Neuronal stem cell (in vitro differentiated cells): ENCODE measurements around the gene SPSB1.

Experiments used
- DNase-seq: peaks from one replicate; pipeline ENCODE4 v3.0.0-alpha.2; 2013; ENCODE audit warnings: low spot score
- H2AFZ ChIP-seq: one replicate; pipeline ENCODE4 v1.6.1; 2013; ENCODE audit warnings: mild to moderate bottlenecking, low read length, inconsistent platforms
- H2AK5ac ChIP-seq: 2 replicates; pipeline ENCODE4 v1.6.1; 2013; ENCODE audit warnings: low read depth, mild to moderate bottlenecking, inconsistent platforms, low read length, moderate library complexity, mixed read lengths
- H2BK120ac ChIP-seq: 2 replicates; pipeline ENCODE4 v1.6.1; 2013; ENCODE audit warnings: low read depth, mild to moderate bottlenecking, inconsistent platforms, low read length, moderate library complexity, mixed read lengths
- H2BK12ac ChIP-seq: one replicate; pipeline ENCODE4 v1.6.1; 2013; ENCODE audit warnings: low read length, inconsistent platforms
- H2BK15ac ChIP-seq: 2 replicates; pipeline ENCODE4 v1.6.1; 2013; ENCODE audit warnings: mild to moderate bottlenecking, low read length, inconsistent platforms, mixed read lengths
- H2BK5ac ChIP-seq: one replicate; pipeline ENCODE4 v1.6.1; 2013; ENCODE audit warnings: inconsistent platforms, mild to moderate bottlenecking, low read length, moderate library complexity
- H3K14ac ChIP-seq: one replicate; pipeline ENCODE4 v1.6.1; 2013; ENCODE audit warnings: low read length, inconsistent platforms
- H3K18ac ChIP-seq: 2 replicates; pipeline ENCODE4 v1.6.1; 2013; ENCODE audit warnings: low read length, inconsistent platforms
- H3K23ac ChIP-seq: 2 replicates; pipeline ENCODE4 v1.6.1; 2013; ENCODE audit warnings: low read depth, mild to moderate bottlenecking, mixed read lengths, low read length, inconsistent platforms; ENCODE audit not compliant: poor library complexity
- H3K27ac ChIP-seq: replicated peaks from 3 replicates; pipeline ENCODE4 v1.5.1; 2013; ENCODE audit warnings: low read length, inconsistent platforms
- H3K27me3 ChIP-seq, 3 experiments: 2 replicates each; pipeline ENCODE4 v1.6.1; 2013; ENCODE audit warnings: low read length in 3 of 3, mild to moderate bottlenecking in 2 of 3, inconsistent platforms in 1 of 3, low read depth in 1 of 3, mixed read lengths in 1 of 3, moderate library complexity in 1 of 3; ENCODE audit not compliant: control insufficient read depth in 3 of 3, insufficient read depth in 3 of 3
- H3K36me3 ChIP-seq, 2 donors: replicated peaks in 1 of 2; 2 replicates each; pipeline ENCODE4 v1.6.1; 2013; ENCODE audit warnings: low read length in 2 of 2; ENCODE audit not compliant: control insufficient read depth in 2 of 2, insufficient read depth in 2 of 2
- H3K4ac ChIP-seq: 2 replicates; pipeline ENCODE4 v1.6.1; 2013; ENCODE audit warnings: inconsistent platforms, mild to moderate bottlenecking, low read length, moderate library complexity
- H3K4me1 ChIP-seq, 2 donors: 1 replicate in 1 of 2; 2 replicates in 1 of 2; pipeline ENCODE4 v1.6.1; 2013; ENCODE audit warnings: low read length in 2 of 2, low read depth in 1 of 2; ENCODE audit not compliant: control insufficient read depth in 2 of 2, insufficient read depth in 1 of 2
- H3K4me2 ChIP-seq: one replicate; pipeline ENCODE4 v1.6.1; 2013; ENCODE audit warnings: mild to moderate bottlenecking, low read length, inconsistent platforms; ENCODE audit not compliant: insufficient read depth, poor library complexity, severe bottlenecking
- H3K4me3 ChIP-seq, 2 donors: 2 replicates each; pipeline ENCODE4 v1.5.1; 2013; ENCODE audit warnings: low read length in 2 of 2, mild to moderate bottlenecking in 2 of 2, inconsistent platforms in 1 of 2, moderate library complexity in 1 of 2
- H3K79me1 ChIP-seq: one replicate; pipeline ENCODE4 v1.6.1; 2013; ENCODE audit warnings: low read depth, mild to moderate bottlenecking, inconsistent platforms, low read length, moderate library complexity
- H3K9ac ChIP-seq: one replicate; pipeline ENCODE4 v1.6.1; 2013; ENCODE audit warnings: mild to moderate bottlenecking, low read depth, low read length, inconsistent platforms; ENCODE audit not compliant: poor library complexity
- H3K9me3 ChIP-seq, 2 donors: replicated peaks in 1 of 2; 2 replicates each; pipeline versions ENCODE3 to v1.6.1; 2013; ENCODE audit warnings: low read length in 2 of 2, mild to moderate bottlenecking in 2 of 2, inconsistent platforms in 1 of 2, low read depth in 1 of 2, mixed read lengths in 1 of 2, moderate library complexity in 1 of 2; ENCODE audit not compliant: control insufficient read depth in 2 of 2, insufficient read depth in 1 of 2
- H4K8ac ChIP-seq: one replicate; pipeline ENCODE4 v1.6.1; 2013; ENCODE audit warnings: low read depth, mild to moderate bottlenecking, inconsistent platforms, low read length, moderate library complexity
- H4K91ac ChIP-seq: one replicate; pipeline ENCODE4 v1.6.1; 2013; ENCODE audit warnings: low read length, low read depth, mild to moderate bottlenecking, inconsistent platforms; ENCODE audit not compliant: poor library complexity
- WGBS, 2 donors: extraction: QIAGEN DNeasy Blood & Tissue Kit; methylation state at CpG; one replicate each; pipeline ENCODE4 v1.1.7; 2013; ENCODE audit warnings: missing lambda C conversion rate in 2 of 2, mixed read lengths in 1 of 2; ENCODE audit not compliant: insufficient read length in 2 of 2, insufficient replicate concordance in 1 of 2; ENCODE audit errors: extremely low coverage in 2 of 2; 5-methylcytosine and 5-hydroxymethylcytosine counted together

Gene SPSB1

DNA sequence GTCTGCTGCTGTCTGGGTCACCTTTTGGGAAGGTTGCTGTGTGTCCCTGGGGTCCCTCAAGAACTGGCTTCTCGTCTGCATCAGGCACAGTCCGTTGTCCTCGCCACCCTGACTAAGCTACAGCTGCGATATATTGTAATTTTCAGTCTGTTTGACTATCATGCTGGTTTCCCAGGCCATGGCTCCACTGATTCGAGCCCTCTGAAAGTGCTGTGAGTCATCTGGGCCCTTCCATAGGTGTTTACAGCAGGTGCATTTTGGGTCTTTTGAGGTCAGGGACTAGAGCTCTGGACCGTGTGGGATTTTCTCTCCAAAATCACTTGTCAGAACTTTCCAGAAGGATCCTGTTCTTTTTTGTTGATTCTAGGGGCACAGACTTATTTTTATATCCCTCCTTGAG is 52.8 kb downstream of the SPSB1 start:
- H3K27ac ChIP-seq = no peak overlapping the region
- no peak overlapping the region for H3K23ac ChIP-seq
- H3K14ac ChIP-seq = no peak overlapping the region
- no peak overlapping the region for H2BK12ac ChIP-seq
- DNase-seq = no peak
- no peak overlapping the region for H2BK15ac ChIP-seq
- H2BK5ac ChIP-seq = no peak overlapping the region
- H4K8ac ChIP-seq = no peak overlapping the region
- peaks cover 0 to 4% of the 10 kb centered on the region in 2 donors for H3K9me3 ChIP-seq
- peaks cover 0 to 2% of the 10 kb centered on the region in 2 donors for H3K36me3 ChIP-seq
- H2AFZ ChIP-seq = no peak overlapping the region
- H3K18ac ChIP-seq = no peak overlapping the region
- no peak overlapping the region for H3K4me2 ChIP-seq
- no peak overlapping the region for H2AK5ac ChIP-seq
- H3K79me1 ChIP-seq = no peaks in the 10 kb centered on the region
- H2BK120ac ChIP-seq = no peak overlapping the region
- H3K4me1 ChIP-seq = peaks cover 0 to 2% of the 10 kb centered on the region in 2 donors
- H3K27me3 ChIP-seq = peaks cover 0 to 42% (median 0%) of the 10 kb centered on the region in 3 experiments
- no peak overlapping the region for H3K9ac ChIP-seq
- H3K4ac ChIP-seq = no peak overlapping the region
- WGBS, 2 donors = no CpG with 5 or more reads among the region's 6 CpGs
- H3K4me3 ChIP-seq = no peak overlapping the region
- no peak overlapping the region for H4K91ac ChIP-seq

DNA sequence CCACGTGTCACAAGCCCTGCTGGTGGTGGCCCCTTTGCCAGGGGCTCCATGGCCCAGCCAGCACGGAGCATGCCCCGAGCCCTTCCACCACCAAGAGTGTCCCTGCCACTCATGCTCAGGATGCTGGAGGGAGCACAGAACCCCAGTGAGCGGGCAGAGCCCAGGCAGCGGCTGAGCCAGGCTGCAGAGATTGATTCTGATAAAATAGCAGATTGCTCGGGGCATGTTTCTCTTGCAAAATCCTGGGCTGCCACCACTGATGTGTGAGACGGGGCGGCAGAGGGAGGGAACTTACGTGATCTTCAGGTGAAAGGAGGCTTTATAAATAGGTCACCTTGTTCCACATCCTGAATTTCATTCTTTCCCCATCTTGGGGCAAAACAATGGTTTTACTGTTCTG is 53.2 kb downstream of the SPSB1 start:
- Histone ChIP-seq H3K14ac (no peak overlapping the region), H3K79me1 (no peaks in the 10 kb centered on the region), H3K36me3 (peaks cover 0 to 2% of the 10 kb centered on the region in 2 donors), H3K27me3 (peaks cover 0 to 43% (median 0%) of the 10 kb centered on the region in 3 experiments), H4K8ac (no peak overlapping the region), H2AK5ac (no peak overlapping the region), H3K4me3 (no peak overlapping the region), H3K4ac (no peak overlapping the region), H3K9ac (no peak overlapping the region), H3K27ac (no peak overlapping the region), H4K91ac (no peak overlapping the region), H2BK5ac (no peak overlapping the region), H3K4me1 (peaks cover 0 to 2% of the 10 kb centered on the region in 2 donors), H3K23ac (no peak overlapping the region), H3K18ac (peak overlapping the region; percentile 23), H2BK15ac (no peak overlapping the region), H2BK120ac (no peak overlapping the region), H3K9me3 (peaks cover 0 to 4% of the 10 kb centered on the region in 2 donors), H3K4me2 (no peak overlapping the region), H2BK12ac (no peak overlapping the region), H2AFZ (no peak overlapping the region)
- DNase-seq = no peak
- WGBS, 2 donors = no CpG with 5 or more reads among the region's 9 CpGs

- Histone ChIP-seq H3K14ac (no peak overlapping the region), H3K4me2 (no peak overlapping the region), H3K4me1 (peaks cover 0 to 2% of the 10 kb centered on the region in 2 donors), H3K23ac (no peak overlapping the region), H3K4me3 (no peak overlapping the region), H3K79me1 (no peaks in the 10 kb centered on the region), H3K18ac (no peak overlapping the region), H2BK15ac (no peak overlapping the region), H4K91ac (no peak overlapping the region), H2BK120ac (no peak overlapping the region), H3K36me3 (peaks cover 0 to 2% of the 10 kb centered on the region in 2 donors), H2AFZ (no peak overlapping the region), H3K27ac (no peak overlapping the region), H3K9me3 (peaks cover 0 to 4% of the 10 kb centered on the region in 2 donors), H2BK5ac (no peak overlapping the region), H3K9ac (no peak overlapping the region), H3K27me3 (peaks cover 0 to 46% (median 0%) of the 10 kb centered on the region in 3 experiments), H3K4ac (no peak overlapping the region), H4K8ac (no peak overlapping the region), H2AK5ac (no peak overlapping the region), H2BK12ac (no peak overlapping the region)
- no peak for DNase-seq
- no CpG with 5 or more reads among the region's 8 CpGs for WGBS, 2 donors
Observed at GRCh38 chr1:9346566-9346965, 53.9 kb downstream of the SPSB1 start.

- Histone ChIP-seq H3K14ac (no peak overlapping the region), H3K23ac (no peak overlapping the region), H3K27ac (no peak overlapping the region), H2AFZ (no peak overlapping the region), H3K9ac (no peak overlapping the region), H2BK12ac (no peak overlapping the region), H3K36me3 (peaks cover 0 to 2% of the 10 kb centered on the region in 2 donors), H3K4ac (no peak overlapping the region), H2BK15ac (no peak overlapping the region), H3K9me3 (peaks cover 0 to 4% of the 10 kb centered on the region in 2 donors), H3K18ac (no peak overlapping the region), H4K91ac (no peak overlapping the region), H2BK5ac (no peak overlapping the region), H3K79me1 (no peaks in the 10 kb centered on the region), H3K27me3 (peaks cover 0 to 50% (median 0%) of the 10 kb centered on the region in 3 experiments), H2BK120ac (no peak overlapping the region), H3K4me1 (peaks cover 0 to 2% of the 10 kb centered on the region in 2 donors), H2AK5ac (no peak overlapping the region), H3K4me2 (no peak overlapping the region), H4K8ac (no peak overlapping the region), H3K4me3 (no peak overlapping the region)
- DNase-seq = no peak
- WGBS, 2 donors = no CpG with 5 or more reads among the region's 14 CpGs
Observed at GRCh38 chr1:9347095-9347850, 54.6 kb downstream of the SPSB1 start.
